HEK293 (cell line): Measurements from ENCODE around the gene DOK5.
A peak's percentile ranks its signal among the peaks of the same experiment; 100 is the strongest.
"Not testable (repeated sequence)": the region's sequence is repeated elsewhere in the genome, so short reads cannot be mapped to it uniquely, and the experiment has no call there.

ENCODE experiments used
- CTCF ChIA-PET: fragments of 350-600 bp; formaldehyde crosslinking; extraction: SDS; loops from one replicate; lab custom pipeline; 2021; ENCODE audit warnings: antibody characterized with exemption; lab: Yijun Ruan, JAX
- POLR2A ChIA-PET: fragments of 300-600 bp; formaldehyde crosslinking; extraction: SDS; loops from one replicate; lab custom pipeline; 2020; ENCODE audit warnings: antibody characterized with exemption, inconsistent platforms; lab: Yijun Ruan, JAX
- H3K27ac ChIP-seq: fragments of 200-500 bp; sonication (Bioruptor generic); 2 replicates; pipeline ENCODE4 v1.5.1; 2014; ENCODE audit warnings: low read depth, low read length, control low read depth, inconsistent platforms; ENCODE audit errors: extremely low read depth
- H3K36me3 ChIP-seq, 2 experiments: fragments of 200-500 bp in 1 of 2; sonication (Bioruptor generic) in 1 of 2; 1 replicate in 1 of 2; 2 replicates in 1 of 2; pipeline ENCODE4 v1.5.1; 2014 to 2017; ENCODE audit warnings: inconsistent platforms in 2 of 2, low read length in 2 of 2; ENCODE audit not compliant: control insufficient read depth in 2 of 2, insufficient read depth in 1 of 2
- H3K4me1 ChIP-seq: fragments of 200-500 bp; sonication (Bioruptor generic); 2 replicates; pipeline ENCODE4 v1.5.1; 2014; ENCODE audit warnings: mild to moderate bottlenecking, low read length, inconsistent platforms; ENCODE audit not compliant: control insufficient read depth, insufficient read depth
- H3K4me3 ChIP-seq: 2 replicates; pipeline ENCODE4 v1.5.1; 2011; ENCODE audit warnings: low read depth, mild to moderate bottlenecking, control low read depth, low read length, moderate library complexity
- H3K9me3 ChIP-seq: fragments of 200-500 bp; sonication (Bioruptor generic); 2 replicates; pipeline ENCODE4 v1.5.1; 2014; ENCODE audit warnings: low read depth, low read length, inconsistent platforms; ENCODE audit not compliant: control insufficient read depth, insufficient read depth
- REST ChIP-seq: fragments of 450-650 bp; formaldehyde crosslinking; IDR thresholded peaks from 2 replicates; pipeline ENCODE4 v1.5.1; 2016; ENCODE audit warnings: missing biosample characterization, missing genetic modification characterization
- ZBTB11 ChIP-seq: fragments of 450-650 bp; formaldehyde crosslinking; conservative IDR thresholded peaks from 2 replicates; pipeline ENCODE4 v1.5.1; 2016; ENCODE audit warnings: low read depth, missing biosample characterization, missing genetic modification characterization
- ZNF10 ChIP-seq: fragments of 450-650 bp; formaldehyde crosslinking; IDR thresholded peaks from 2 replicates; pipeline ENCODE4 v1.5.1; 2017; ENCODE audit warnings: missing biosample characterization, missing genetic modification characterization
- ZNF140 ChIP-seq: fragments of 450-650 bp; formaldehyde crosslinking; IDR thresholded peaks from 2 replicates; pipeline ENCODE4 v1.5.1; 2016; ENCODE audit warnings: missing biosample characterization, missing genetic modification characterization
- ZNF202 ChIP-seq: fragments of 450-650 bp; formaldehyde crosslinking; IDR thresholded peaks from 2 replicates; pipeline ENCODE4 v1.5.1; 2016; ENCODE audit warnings: missing biosample characterization, missing genetic modification characterization, borderline replicate concordance
- ZNF248 ChIP-seq: fragments of 450-650 bp; formaldehyde crosslinking; IDR thresholded peaks from 2 replicates; pipeline ENCODE4 v1.5.1; 2017; ENCODE audit warnings: missing biosample characterization, missing genetic modification characterization
- ZNF280C ChIP-seq: fragments of 450-650 bp; formaldehyde crosslinking; IDR thresholded peaks from 2 replicates; pipeline ENCODE4 v1.5.1; 2016; ENCODE audit warnings: missing biosample characterization, missing genetic modification characterization
- ZNF394 ChIP-seq: fragments of 450-650 bp; formaldehyde crosslinking; IDR thresholded peaks from 2 replicates; pipeline ENCODE4 v1.5.1; 2016; ENCODE audit warnings: missing biosample characterization, missing genetic modification characterization, mild to moderate bottlenecking, moderate library complexity, borderline replicate concordance
- ZNF426 ChIP-seq: fragments of 450-650 bp; formaldehyde crosslinking; IDR thresholded peaks from 2 replicates; pipeline ENCODE4 v1.5.1; 2017; ENCODE audit warnings: missing biosample characterization, missing genetic modification characterization, mild to moderate bottlenecking, inconsistent platforms, moderate library complexity
- ZNF433 ChIP-seq: fragments of 450-650 bp; formaldehyde crosslinking; IDR thresholded peaks from 2 replicates; pipeline ENCODE4 v1.5.1; 2016; ENCODE audit warnings: missing biosample characterization, missing genetic modification characterization, low read depth
- ZNF501 ChIP-seq: fragments of 450-650 bp; formaldehyde crosslinking; IDR thresholded peaks from 2 replicates; pipeline ENCODE4 v1.5.1; 2016; ENCODE audit warnings: missing biosample characterization, missing genetic modification characterization
- ZNF518A ChIP-seq: fragments of 450-650 bp; formaldehyde crosslinking; conservative IDR thresholded peaks from 2 replicates; pipeline ENCODE4 v1.5.1; 2016; ENCODE audit warnings: low read depth, missing biosample characterization, missing genetic modification characterization
- ZNF555 ChIP-seq: fragments of 450-650 bp; formaldehyde crosslinking; conservative IDR thresholded peaks from 2 replicates; pipeline ENCODE4 v1.5.1; 2017; ENCODE audit warnings: missing biosample characterization, mild to moderate bottlenecking, missing genetic modification characterization, inconsistent platforms
- ZNF623 ChIP-seq: fragments of 450-650 bp; formaldehyde crosslinking; IDR thresholded peaks from 2 replicates; pipeline ENCODE4 v1.5.1; 2016; ENCODE audit warnings: missing biosample characterization, missing genetic modification characterization
- ZNF654 ChIP-seq: fragments of 450-650 bp; formaldehyde crosslinking; IDR thresholded peaks from 2 replicates; pipeline ENCODE4 v1.5.1; 2016; ENCODE audit warnings: low read depth, missing biosample characterization, missing genetic modification characterization
- ZSCAN30 ChIP-seq: fragments of 450-650 bp; IDR thresholded peaks from 2 replicates; pipeline ENCODE4 v1.5.1; 2018; ENCODE audit warnings: missing biosample characterization, mild to moderate bottlenecking, missing genetic modification characterization, moderate library complexity

The DOK5 gene

GRCh38 chr20:54435015-54435414, 40.4 kb upstream of the DOK5 start:
- POLR2A ChIA-PET: no interaction called here
- H3K36me3 ChIP-seq: no peaks in the 10 kb centered on the region
- no peak for TF ChIP-seq ZNF248 (tag by site-specific recombination)
- no peak for TF ChIP-seq ZSCAN30 (tag by site-specific recombination)
- TF ChIP-seq ZNF10 (tag by site-specific recombination): no peak
- no peak for TF ChIP-seq ZNF501 (tag by site-specific recombination)
- TF ChIP-seq ZNF280C (tag by site-specific recombination): no peak
- TF ChIP-seq, all 188 proteins: peak for 0
- no peak overlapping the region for H3K4me3 ChIP-seq
- CTCF ChIA-PET: no interaction called here
- H3K27ac ChIP-seq: no peak overlapping the region
- H3K4me1 ChIP-seq: no peaks in the 10 kb centered on the region
- H3K9me3 ChIP-seq: no peaks in the 10 kb centered on the region

- H3K36me3 ChIP-seq, H3K27ac ChIP-seq, H3K9me3 ChIP-seq, H3K4me3 ChIP-seq, POLR2A ChIA-PET, H3K4me1 ChIP-seq: not testable (repeated sequence)
- CTCF ChIA-PET: interaction anchor here (0.7 kb wide), 1 partner anchor 22 kb away, joined by 3 read pairs; no protein-coding TSS in a partner anchor
- TF ChIP-seq ZNF654 (tag by site-specific recombination) (0 out of 2 replicates have a peak, but pooled peaks have one; percentile 6), ZNF518A (peak; percentile 60; the same call in 1 of the 2 replicates), ZNF433 (0 out of 2 replicates have a peak, but pooled peaks have one; percentile 27), ZBTB11 (tag by site-specific recombination) (0 out of 2 replicates have a peak, but pooled peaks have one; percentile 55), ZNF623 (tag by site-specific recombination) (peak; percentile 37; the same call in 1 of the 2 replicates), ZNF426 (tag by site-specific recombination) (peak; percentile 52), ZNF202 (tag by site-specific recombination) (0 out of 2 replicates have a peak, but pooled peaks have one; percentile 17), ZNF140 (tag by site-specific recombination) (peak; percentile 24; the same call in 1 of the 2 replicates), ZNF394 (tag by site-specific recombination) (peak; percentile 67; the same call in 1 of the 2 replicates), REST (tag by site-specific recombination) (0 out of 2 replicates have a peak, but pooled peaks have one; percentile 18), ZNF555 (tag by site-specific recombination) (peak; percentile 40)
Observed at GRCh38 chr20:54436410-54436809, 39.0 kb upstream of the DOK5 start.
